ENCODE results near the gene TANGO2. TPM values are rescaled to one million over a fixed set of nuclear protein-coding genes. Genes with fewer than 3 reads are reported as not detected.

TANGO2 gene
- polyA plus RNA-seq, 1 of the 3 experiments (the other 2 are of a cell fraction), result 20.7 TPM

- Histone ChIP-seq H3F3A (replicated peaks; ENCODE audit: insufficient read depth) (no peaks in the 10 kb centered on the region), H3K4me3 (ENCODE audit: low read depth in 2 of 2, low read length in 1 of 2) (no peak overlapping the region), H3K27me3 (ENCODE audit: insufficient read depth) (no peaks in the 10 kb centered on the region), H3K27ac (ENCODE audit: low read depth in 2 of 2, low read length in 1 of 2) (no peak overlapping the region; a peak in 1 of 4 replicates), H3K4me2 (no peak overlapping the region), H3K36me3 (replicated peaks in 1 of 2; ENCODE audit: control insufficient read depth in 1 of 2, insufficient read depth in 2 of 2, low read length in 1 of 2) (peaks cover 0 to 38% of the 10 kb centered on the region in 2 experiments), H3K9me2 (no peaks in the 10 kb centered on the region), H3K4me1 (ENCODE audit: control insufficient read depth in 1 of 2, insufficient read depth in 2 of 2, low read depth in 1 of 2, low read length in 1 of 2) (peaks cover 17 to 40% of the 10 kb centered on the region in 2 experiments; a peak in 3 of 4 replicates), H3K79me2 (ENCODE audit: insufficient read depth) (peaks cover 14% of the 10 kb centered on the region; the same call in 1 of the 2 replicates), H3K9ac (no peak overlapping the region), H2AFZ (ENCODE audit: low read depth) (no peak overlapping the region), H3K9me3 (no peaks in the 10 kb centered on the region), H4K20me1 (ENCODE audit: insufficient read depth) (peaks cover 20% of the 10 kb centered on the region)
- DNase-seq, result no peak
- TF ChIP-seq PBX3 (IDR thresholded peaks at IDR 0.05) (no peak), JUND (IDR thresholded peaks at IDR 0.05) (no peak), GATA2 (CRISPR knock-in tag; IDR thresholded peaks at IDR 0.05) (no peak), ZBTB33 (IDR thresholded peaks at IDR 0.05; ENCODE audit: borderline replicate concordance, low read depth) (no peak), FOSL2 (IDR thresholded peaks at IDR 0.05; ENCODE audit: borderline replicate concordance, low read depth) (no peak), TCF12 (IDR thresholded peaks at IDR 0.05) (no peak), YY1 (IDR thresholded peaks at IDR 0.05; ENCODE audit: low read depth) (no peak), SMC3 (IDR thresholded peaks at IDR 0.05; ENCODE audit: low read depth, low read length) (no peak), RXRA (IDR thresholded peaks at IDR 0.05; ENCODE audit: borderline replicate concordance, low read depth) (no peak), ELF1 (IDR thresholded peaks at IDR 0.05) (no peak), GABPA (IDR thresholded peaks at IDR 0.05; ENCODE audit: low read depth) (no peak), RCOR1 (IDR thresholded peaks at IDR 0.05; ENCODE audit: low read length) (no peak), CHD2 (IDR thresholded peaks at IDR 0.05; ENCODE audit: low read length, partially characterized antibody) (no peak)
- TF ChIP-seq, protein P1, sequence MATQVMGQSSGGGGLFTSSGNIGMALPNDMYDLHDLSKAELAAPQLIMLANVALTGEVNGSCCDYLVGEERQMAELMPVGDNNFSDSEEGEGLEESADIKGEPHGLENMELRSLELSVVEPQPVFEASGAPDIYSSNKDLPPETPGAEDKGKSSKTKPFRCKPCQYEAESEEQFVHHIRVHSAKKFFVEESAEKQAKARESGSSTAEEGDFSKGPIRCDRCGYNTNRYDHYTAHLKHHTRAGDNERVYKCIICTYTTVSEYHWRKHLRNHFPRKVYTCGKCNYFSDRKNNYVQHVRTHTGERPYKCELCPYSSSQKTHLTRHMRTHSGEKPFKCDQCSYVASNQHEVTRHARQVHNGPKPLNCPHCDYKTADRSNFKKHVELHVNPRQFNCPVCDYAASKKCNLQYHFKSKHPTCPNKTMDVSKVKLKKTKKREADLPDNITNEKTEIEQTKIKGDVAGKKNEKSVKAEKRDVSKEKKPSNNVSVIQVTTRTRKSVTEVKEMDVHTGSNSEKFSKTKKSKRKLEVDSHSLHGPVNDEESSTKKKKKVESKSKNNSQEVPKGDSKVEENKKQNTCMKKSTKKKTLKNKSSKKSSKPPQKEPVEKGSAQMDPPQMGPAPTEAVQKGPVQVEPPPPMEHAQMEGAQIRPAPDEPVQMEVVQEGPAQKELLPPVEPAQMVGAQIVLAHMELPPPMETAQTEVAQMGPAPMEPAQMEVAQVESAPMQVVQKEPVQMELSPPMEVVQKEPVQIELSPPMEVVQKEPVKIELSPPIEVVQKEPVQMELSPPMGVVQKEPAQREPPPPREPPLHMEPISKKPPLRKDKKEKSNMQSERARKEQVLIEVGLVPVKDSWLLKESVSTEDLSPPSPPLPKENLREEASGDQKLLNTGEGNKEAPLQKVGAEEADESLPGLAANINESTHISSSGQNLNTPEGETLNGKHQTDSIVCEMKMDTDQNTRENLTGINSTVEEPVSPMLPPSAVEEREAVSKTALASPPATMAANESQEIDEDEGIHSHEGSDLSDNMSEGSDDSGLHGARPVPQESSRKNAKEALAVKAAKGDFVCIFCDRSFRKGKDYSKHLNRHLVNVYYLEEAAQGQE (IDR thresholded peaks at IDR 0.05; ENCODE audit: low read depth, low read length), result no peak
- TF ChIP-seq, protein P2, sequence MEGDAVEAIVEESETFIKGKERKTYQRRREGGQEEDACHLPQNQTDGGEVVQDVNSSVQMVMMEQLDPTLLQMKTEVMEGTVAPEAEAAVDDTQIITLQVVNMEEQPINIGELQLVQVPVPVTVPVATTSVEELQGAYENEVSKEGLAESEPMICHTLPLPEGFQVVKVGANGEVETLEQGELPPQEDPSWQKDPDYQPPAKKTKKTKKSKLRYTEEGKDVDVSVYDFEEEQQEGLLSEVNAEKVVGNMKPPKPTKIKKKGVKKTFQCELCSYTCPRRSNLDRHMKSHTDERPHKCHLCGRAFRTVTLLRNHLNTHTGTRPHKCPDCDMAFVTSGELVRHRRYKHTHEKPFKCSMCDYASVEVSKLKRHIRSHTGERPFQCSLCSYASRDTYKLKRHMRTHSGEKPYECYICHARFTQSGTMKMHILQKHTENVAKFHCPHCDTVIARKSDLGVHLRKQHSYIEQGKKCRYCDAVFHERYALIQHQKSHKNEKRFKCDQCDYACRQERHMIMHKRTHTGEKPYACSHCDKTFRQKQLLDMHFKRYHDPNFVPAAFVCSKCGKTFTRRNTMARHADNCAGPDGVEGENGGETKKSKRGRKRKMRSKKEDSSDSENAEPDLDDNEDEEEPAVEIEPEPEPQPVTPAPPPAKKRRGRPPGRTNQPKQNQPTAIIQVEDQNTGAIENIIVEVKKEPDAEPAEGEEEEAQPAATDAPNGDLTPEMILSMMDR (IDR thresholded peaks at IDR 0.05), result no peak
- CTCF ChIA-PET, result interaction anchor here (1.8 to 16.4 kb wide), 3 partner anchors 11 to 30 kb away, joined by 4 to 224 read pairs (median 24); no protein-coding TSS in a partner anchor
- WGBS (ENCODE audit: low lambda C conversion rate), result 91% methylated on average over 11 of the region's 16 CpGs
- POLR2A ChIA-PET, result interaction anchor here (1.2 to 1.7 kb wide), 2 partner anchors 10 to 31 kb away, joined by 5 read pairs; no protein-coding TSS in a partner anchor
These were observed 38.7 kb upstream of the TANGO2 start for GRCh38 chr22:19981961-19982920.
